NCI-H1694 (cell line): ENCODE data around the gene COL12A1.

Source experiments
- DNase-seq: peaks from one replicate; lab custom pipeline; 2025; lab: John Stamatoyannopoulos, UW

The COL12A1 gene

GRCh38 chr6:75176076-75176582, 29.7 kb downstream of the COL12A1 start:
- no peak for DNase-seq

- no peak for DNase-seq
Measured at GRCh38 chr6:75171986-75172385, 33.9 kb downstream of the COL12A1 start.

GRCh38 chr6:75171567-75171966, 34.3 kb downstream of the COL12A1 start:
- no peak for DNase-seq

GRCh38 chr6:75170691-75171560, 34.9 kb downstream of the COL12A1 start:
- DNase-seq = no peak

- DNase-seq = no peak
Measured at GRCh38 chr6:75169689-75170586, 35.9 kb downstream of the COL12A1 start.

GRCh38 chr6:75167851-75168250, 38.0 kb downstream of the COL12A1 start:
- no peak for DNase-seq

- no peak for DNase-seq
Measured at GRCh38 chr6:75167325-75167724, 38.5 kb downstream of the COL12A1 start.

GRCh38 chr6:75166773-75167172, 39.1 kb downstream of the COL12A1 start:
- no peak for DNase-seq

- DNase-seq = no peak
Measured at GRCh38 chr6:75166236-75166635, 39.6 kb downstream of the COL12A1 start.

- no peak for DNase-seq
Measured at GRCh38 chr6:75158176-75158575, 47.7 kb downstream of the COL12A1 start.

GRCh38 chr6:75157336-75157735, 48.5 kb downstream of the COL12A1 start:
- DNase-seq = no peak

- DNase-seq = no peak
Measured at GRCh38 chr6:75156186-75156878, 49.5 kb downstream of the COL12A1 start.

- no peak for DNase-seq
Measured at GRCh38 chr6:75155631-75156030, 50.2 kb downstream of the COL12A1 start.

GRCh38 chr6:75154973-75155372, 50.9 kb downstream of the COL12A1 start:
- DNase-seq = no peak

GRCh38 chr6:75150685-75151412, 55.0 kb downstream of the COL12A1 start:
- DNase-seq = no peak

- no peak for DNase-seq
Measured at GRCh38 chr6:75149696-75150095, 56.2 kb downstream of the COL12A1 start.

- no peak for DNase-seq
Measured at GRCh38 chr6:75149240-75149639, 56.6 kb downstream of the COL12A1 start.

GRCh38 chr6:75147512-75147911, 58.3 kb downstream of the COL12A1 start:
- no peak for DNase-seq

GRCh38 chr6:75145976-75146375, 59.9 kb downstream of the COL12A1 start:
- DNase-seq = no peak

GRCh38 chr6:75145211-75145610, 60.6 kb downstream of the COL12A1 start:
- DNase-seq = no peak

GRCh38 chr6:75144386-75144785, 61.5 kb downstream of the COL12A1 start:
- no peak for DNase-seq
